Psoas muscle (tissue), 8 donors: ENCODE results near the gene SUV39H1. TPM values are rescaled to one million over a fixed set of nuclear protein-coding genes. Genes with fewer than 3 reads are reported as not detected.

Source experiments
- ATAC-seq, 4 donors: fragments of 200-7000 bp; cut with Tn5 transposase; one replicate each; pipeline ENCODE4 v1.9.1; 2020; ENCODE audit warnings: moderate library complexity in 3 of 4, mild to moderate bottlenecking in 2 of 4
- DNase-seq, 2 donors: peaks; one replicate each; pipeline ENCODE4 v3.0.0-alpha.2; 2020
- H3K27ac ChIP-seq: fragments of 200-600 bp; one replicate; pipeline ENCODE4 v1.8.0; 2022
- H3K27me3 ChIP-seq, 3 donors: fragments of 200-600 bp in 1 of 3; one replicate each; pipeline versions ENCODE4 v1.6.1 to v1.8.0; 2013 to 2022; ENCODE audit warnings: low read length in 2 of 3, mild to moderate bottlenecking in 2 of 3, moderate library complexity in 1 of 3; ENCODE audit not compliant: insufficient read depth in 3 of 3
- H3K36me3 ChIP-seq, 2 donors: fragments of 200-600 bp in 1 of 2; one replicate each; pipeline versions ENCODE4 v1.6.1 to v1.8.0; 2013 to 2022; ENCODE audit warnings: low read depth in 1 of 2, mild to moderate bottlenecking in 1 of 2, moderate library complexity in 1 of 2; ENCODE audit not compliant: insufficient read depth in 1 of 2
- H3K4me1 ChIP-seq: fragments of 200-600 bp; one replicate; pipeline ENCODE4 v1.8.0; 2022
- H3K4me3 ChIP-seq: fragments of 200-600 bp; one replicate; pipeline ENCODE4 v1.8.0; 2022; ENCODE audit warnings: mild to moderate bottlenecking
- H3K9me3 ChIP-seq: fragments of 200-600 bp; one replicate; pipeline ENCODE4 v1.8.0; 2022
- CTCF ChIP-seq: fragments of 200-600 bp; IDR thresholded peaks from one replicate; pipeline ENCODE4 v1.8.0; 2022; ENCODE audit warnings: antibody characterized with exemption
- WGBS, 3 donors: extraction: QIAGEN DNeasy Blood & Tissue Kit; methylation state at CpG; one replicate each; pipeline versions ENCODE4 v1.1.6 to v1.1.7; 2013; 5-methylcytosine and 5-hydroxymethylcytosine counted together
- intact Hi-C, 2 donors: fragments of 100-400 bp; cut with DNase I; formaldehyde crosslinking; loops; one replicate each; pipeline versions ENCODE4 v1.11.0 to v1.14.2; 2022
- polyA plus RNA-seq, 3 donors: library from polyadenylated mRNA; stranded (reverse); fragments of 200-250 nt; gene quantifications; one replicate each; pipeline ENCODE4 v1.2.3, GENCODE V29; 2013
- total RNA-seq, 4 donors: library from RNA; stranded (reverse); fragmentation: NEBNext Ultra II Directional in 2 of 4; extraction: Animal tissue kit (Norgen Biotek cat#: 25700) in 2 of 4; gene quantifications; one replicate each; pipeline versions ENCODE4 v1.2.1 to v1.2.4, GENCODE V29; 2021 to 2023
- donor health status: healthy with polysubstance abuse.
- donor health status: DM: no; HTN: no; CAD: no; lungs with moderate emphysema.
- donor health status: Bipolar disorder and iron deficiency.
- donor health status: healthy.
- donor health status: DM: yes; HTN: yes; CAD: no.
- donor health status: DM: no; HTN: no; CAD: no.
- donor health status: DM: no; HTN: no; CAD: no.
- donor health status: DM: yes; HTN: yes; CAD: no.

Gene SUV39H1
- total and polyA plus RNA-seq, 7 donors, result 1.9 to 3.6 (median 2.8) TPM

- no peaks in the 10 kb centered on the region for H3K27me3 ChIP-seq
- no peak overlapping the region for H3K27ac ChIP-seq
- no peaks in the 10 kb centered on the region for H3K9me3 ChIP-seq
- 58 to 71% (median 70%) methylated on average over 4 of the region's 4 CpGs for whole genome bisulfite sequencing, 3 donors
- ATAC-seq (no peak), DNase-seq (no peak)
- H3K36me3 ChIP-seq, result no peaks in the 10 kb centered on the region
- intact Hi-C loops, result no loop called here
- TF ChIP-seq CTCF, result no peak
- no peak overlapping the region for H3K4me3 ChIP-seq
- no peaks in the 10 kb centered on the region for H3K4me1 ChIP-seq
Observed at GRCh38 chrX:48715876-48716502, 19.5 kb downstream of the SUV39H1 start.

DNA sequence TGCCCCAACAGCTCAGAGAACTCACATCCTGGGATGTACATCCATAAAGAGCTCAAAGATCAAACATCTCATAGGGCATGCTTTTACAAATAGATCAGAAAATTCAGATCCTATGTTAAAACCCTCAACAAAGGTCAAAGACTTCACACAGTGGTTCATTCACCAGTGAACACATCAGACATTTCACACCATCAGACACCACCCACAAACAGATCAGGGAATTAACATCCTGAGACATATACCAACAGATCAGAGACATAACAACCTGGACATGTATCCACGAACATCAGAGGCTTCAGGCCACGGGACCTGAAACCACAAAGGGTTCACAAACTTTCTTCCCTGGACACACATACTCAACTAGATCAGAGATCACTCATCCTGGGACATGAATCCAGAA, 23.4 kb downstream of the SUV39H1 start:
- ATAC-seq (no peak), DNase-seq (no peak)
- H3K4me1 ChIP-seq, result no peaks in the 10 kb centered on the region
- H3K9me3 ChIP-seq, result no peaks in the 10 kb centered on the region
- no peak overlapping the region for H3K27ac ChIP-seq
- intact Hi-C loops, result no loop called here
- H3K36me3 ChIP-seq, result no peaks in the 10 kb centered on the region
- H3K27me3 ChIP-seq, result no peaks in the 10 kb centered on the region
- no peak for TF ChIP-seq CTCF
- H3K4me3 ChIP-seq, result no peak overlapping the region
- 49 to 73% (median 69%) methylated on average over 2 of the region's 2 CpGs for WGBS, 3 donors

DNA sequence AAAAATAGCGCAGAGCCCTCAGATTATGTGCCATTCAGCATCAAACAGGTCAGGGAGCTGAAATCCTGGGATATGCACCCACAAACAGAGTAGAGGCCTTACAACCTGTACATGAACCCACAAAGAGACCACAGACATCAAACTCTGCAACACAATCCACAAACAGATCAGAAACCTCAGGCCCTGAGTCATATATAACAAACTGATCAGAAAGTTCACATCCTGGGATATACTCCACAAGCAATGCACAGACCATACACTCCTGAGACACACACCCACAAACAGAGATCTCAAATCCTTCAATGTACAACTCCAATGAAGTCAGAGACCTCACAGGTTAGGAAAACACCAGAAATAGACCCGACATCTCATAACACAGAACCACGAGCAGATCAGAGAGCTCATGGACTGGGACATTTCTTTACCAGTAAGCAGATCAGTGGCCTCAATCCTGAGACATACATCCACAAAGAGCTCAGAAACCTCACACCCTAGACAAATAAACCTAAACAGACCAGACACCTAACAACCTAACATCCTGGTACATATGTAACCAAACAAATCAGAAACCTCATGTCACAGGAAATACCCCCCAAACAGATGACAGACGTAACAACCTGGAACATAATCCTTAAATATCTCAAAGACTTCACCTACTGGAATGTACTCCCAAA, 24.2 kb downstream of the SUV39H1 start:
- H3K27ac ChIP-seq, result no peak overlapping the region
- intact Hi-C loops, result no loop called here
- H3K27me3 ChIP-seq, result no peaks in the 10 kb centered on the region
- H3K4me1 ChIP-seq, result no peaks in the 10 kb centered on the region
- DNase-seq, result no peak
- ATAC-seq, result no peak
- 65 to 87% (median 80%) methylated on average over 4 of the region's 4 CpGs for WGBS, 3 donors
- no peaks in the 10 kb centered on the region for H3K36me3 ChIP-seq
- H3K9me3 ChIP-seq, result no peaks in the 10 kb centered on the region
- TF ChIP-seq CTCF, result no peak
- H3K4me3 ChIP-seq, result no peak overlapping the region

- Histone ChIP-seq H3K4me1 (no peaks in the 10 kb centered on the region), H3K9me3 (no peaks in the 10 kb centered on the region), H3K27ac (no peak overlapping the region), H3K36me3 (no peaks in the 10 kb centered on the region), H3K27me3 (no peaks in the 10 kb centered on the region), H3K4me3 (no peak overlapping the region)
- intact Hi-C loops, result no loop called here
- TF ChIP-seq CTCF, result no peak
- ATAC-seq (no peak), DNase-seq (no peak)
Observed at GRCh38 chrX:48721916-48722315, 25.4 kb downstream of the SUV39H1 start.

- no peaks in the 10 kb centered on the region for H3K9me3 ChIP-seq
- H3K27me3 ChIP-seq, result no peaks in the 10 kb centered on the region
- WGBS, 3 donors, result 85 to 95% (median 87%) methylated on average over 2 of the region's 2 CpGs
- no peak overlapping the region for H3K27ac ChIP-seq
- intact Hi-C loops, result no loop called here
- H3K4me1 ChIP-seq, result no peaks in the 10 kb centered on the region
- no peak overlapping the region for H3K4me3 ChIP-seq
- DNase-seq (no peak), ATAC-seq (no peak)
- no peak for TF ChIP-seq CTCF
- no peaks in the 10 kb centered on the region for H3K36me3 ChIP-seq
Observed at GRCh38 chrX:48726596-48726995, 30.1 kb downstream of the SUV39H1 start.
